OCI-LY1 (cell line): ENCODE data around the gene ZFP91.

Experiments
- H2AFZ ChIP-seq: fragments of 200-600 bp; sonication (generic), shearing (Covaris generic); 2 replicates; pipeline ENCODE4 v1.6.0; 2014; ENCODE audit warnings: antibody characterized with exemption, mild to moderate bottlenecking, low read length
- H3F3A ChIP-seq: fragments of 200-600 bp; sonication (generic), shearing (Covaris generic); 2 replicates; pipeline ENCODE4 v1.6.0; 2014; ENCODE audit warnings: mild to moderate bottlenecking, antibody characterized with exemption, low read length, moderate library complexity; ENCODE audit not compliant: insufficient read depth
- H3K27ac ChIP-seq: fragments of 200-600 bp; sonication (generic); 2 replicates; pipeline ENCODE4 v1.5.1; 2014; ENCODE audit warnings: low read length, mixed run types, mild to moderate bottlenecking, low read depth; ENCODE audit not compliant: poor library complexity, severe bottlenecking
- H3K27me3 ChIP-seq: fragments of 200-600 bp; sonication (generic); 2 replicates; pipeline ENCODE4 v1.6.0; 2014; ENCODE audit warnings: antibody characterized with exemption, mild to moderate bottlenecking, low read length, moderate library complexity; ENCODE audit not compliant: insufficient read depth
- H3K36me3 ChIP-seq: fragments of 200-600 bp; sonication (generic); 2 replicates; pipeline ENCODE4 v1.6.1; 2014; ENCODE audit warnings: mild to moderate bottlenecking, antibody characterized with exemption, low read length, moderate library complexity, mixed read lengths; ENCODE audit not compliant: insufficient read depth
- H3K4me1 ChIP-seq: fragments of 200-600 bp; sonication (generic); 2 replicates; pipeline ENCODE4 v1.5.1; 2014; ENCODE audit warnings: mild to moderate bottlenecking, low read length, moderate library complexity; ENCODE audit not compliant: insufficient read depth, severe bottlenecking
- H3K4me2 ChIP-seq: fragments of 200-600 bp; sonication (generic), shearing (Covaris generic); 2 replicates; pipeline ENCODE4 v1.6.1; 2014; ENCODE audit warnings: low read length
- H3K4me3 ChIP-seq: fragments of 200-600 bp; sonication (generic); 2 replicates; pipeline ENCODE4 v1.5.1; 2014; ENCODE audit warnings: low read length, low read depth, mild to moderate bottlenecking, mixed read lengths; ENCODE audit not compliant: poor library complexity, severe bottlenecking
- H3K79me2 ChIP-seq: fragments of 200-600 bp; shearing (Covaris generic); 2 replicates; pipeline ENCODE4 v1.6.1; 2016; ENCODE audit warnings: mixed run types, low read length, mixed read lengths; ENCODE audit not compliant: insufficient read depth
- H3K9ac ChIP-seq: fragments of 200-600 bp; sonication (generic), shearing (Covaris generic); 2 replicates; pipeline ENCODE4 v1.6.1; 2014; ENCODE audit warnings: mild to moderate bottlenecking, low read length, mixed read lengths
- H3K9me2 ChIP-seq: fragments of 200-600 bp; sonication (generic), shearing (Covaris generic); 2 replicates; pipeline ENCODE4 v1.6.1; 2014; ENCODE audit warnings: low read depth, mild to moderate bottlenecking, low read length, mixed read lengths
- H3K9me3 ChIP-seq: fragments of 200-600 bp; shearing (Covaris generic); 2 replicates; pipeline ENCODE4 v1.6.1; 2014; ENCODE audit warnings: low read length, mixed read lengths
- H4K20me1 ChIP-seq: fragments of 200-600 bp; sonication (generic), shearing (Covaris generic); 2 replicates; pipeline ENCODE4 v1.6.0; 2016; ENCODE audit warnings: mild to moderate bottlenecking, low read length; ENCODE audit not compliant: insufficient read depth
- CTCF ChIP-seq: fragments of 200-600 bp; sonication (generic), shearing (Covaris generic); IDR thresholded peaks from 2 replicates; pipeline ENCODE4 v1.5.1; 2017; ENCODE audit warnings: mild to moderate bottlenecking, antibody characterized with exemption, low read length, moderate library complexity, mixed read lengths
- EZH2 ChIP-seq: fragments of 200-600 bp; sonication (generic), shearing (Covaris generic); IDR thresholded peaks from 2 replicates; pipeline ENCODE4 v1.8.0; 2017; ENCODE audit warnings: borderline replicate concordance, mixed run types, mild to moderate bottlenecking, antibody characterized with exemption, low read length, moderate library complexity, mixed read lengths

ZFP91 gene

GRCh38 chr11:58577555-58578135 is 1.2 kb upstream of the ZFP91 start:
- Histone ChIP-seq H3K4me2 (peak overlapping the region; percentile 95), H3K9me2 (no peaks in the 10 kb centered on the region), H3K9me3 (no peaks in the 10 kb centered on the region), H2AFZ (no peak overlapping the region), H4K20me1 (no peaks in the 10 kb centered on the region), H3K4me1 (peaks cover 58% of the 10 kb centered on the region), H3F3A (0 out of 2 replicates have a peak, but pooled peaks cover 3% of the 10 kb centered on the region), H3K9ac (peak overlapping the region; percentile 92), H3K36me3 (peaks cover 17% of the 10 kb centered on the region), H3K4me3 (peak overlapping the region; percentile 73), H3K27ac (peak overlapping the region; percentile 99), H3K79me2 (peaks cover 67% of the 10 kb centered on the region), H3K27me3 (no peaks in the 10 kb centered on the region)
- TF ChIP-seq EZH2 (no peak), CTCF (no peak)

- H3K79me2 ChIP-seq = peaks cover 67% of the 10 kb centered on the region
Observed at GRCh38 chr11:58578136-58578634, 678 bp upstream of the ZFP91 start.

GRCh38 chr11:58579192-58580129 is 598 bp downstream of the ZFP91 start:
- peak overlapping the region; percentile 86 for H3K4me2 ChIP-seq
- peaks cover 59% of the 10 kb centered on the region for H3K4me1 ChIP-seq
- no peaks in the 10 kb centered on the region for H4K20me1 ChIP-seq
- peaks cover 67% of the 10 kb centered on the region for H3K79me2 ChIP-seq
- no peaks in the 10 kb centered on the region for H3K9me2 ChIP-seq
- H3K9me3 ChIP-seq = no peaks in the 10 kb centered on the region
- no peak overlapping the region for H2AFZ ChIP-seq
- TF ChIP-seq CTCF = peak; percentile 75
- no peak for TF ChIP-seq EZH2
- peak overlapping the region; percentile 91 for H3K4me3 ChIP-seq
- peak overlapping the region; percentile 98 for H3K9ac ChIP-seq
- peak overlapping the region; percentile 84 for H3K27ac ChIP-seq
- no peaks in the 10 kb centered on the region for H3K27me3 ChIP-seq
- H3K36me3 ChIP-seq = peaks cover 18% of the 10 kb centered on the region
- 0 out of 2 replicates have a peak, but pooled peaks cover 3% of the 10 kb centered on the region for H3F3A ChIP-seq

More at GRCh38 chr11:58578136-58578634, 678 bp upstream of the ZFP91 start:
- Histone ChIP-seq H3K27me3 (no peaks in the 10 kb centered on the region), H2AFZ (no peak overlapping the region), H3K4me1 (peaks cover 58% of the 10 kb centered on the region), H3K27ac (peak overlapping the region; percentile 99), H3K9me3 (no peaks in the 10 kb centered on the region), H3K4me2 (peak overlapping the region; percentile 95), H4K20me1 (no peaks in the 10 kb centered on the region), H3K9me2 (no peaks in the 10 kb centered on the region), H3K4me3 (peak overlapping the region; percentile 73), H3F3A (0 out of 2 replicates have a peak, but pooled peaks cover 3% of the 10 kb centered on the region), H3K36me3 (peaks cover 17% of the 10 kb centered on the region), H3K9ac (peak overlapping the region; percentile 92)
- no peak for TF ChIP-seq EZH2
- TF ChIP-seq CTCF = no peak
